Fibroblast of the aortic adventitia (primary cell): ENCODE measurements around the gene POLD2. TPM values are rescaled to one million over a fixed set of nuclear protein-coding genes. Genes with fewer than 3 reads are reported as not detected.
A peak's percentile ranks its signal among the peaks of the same experiment; 100 is the strongest.

Experiments used
- DNase-seq: peaks from one replicate; pipeline ENCODE4 v3.0.0-alpha.2; 2010; ENCODE audit warnings: low read depth
- H3K4me3 ChIP-seq: 2 replicates; pipeline ENCODE4 v1.5.1; 2011; ENCODE audit warnings: low read depth, mild to moderate bottlenecking, control low read depth, low read length, moderate library complexity
- total RNA-seq: library from RNA; depleted of rRNA; stranded (reverse); fragments of >200 nt; gene quantifications from 2 replicates; pipeline ENCODE4 v1.2.3, GENCODE V29; 2012; ENCODE audit warnings: low replicate concordance
- TF ChIP-seq, protein P1 (sequence below): IDR thresholded peaks from 2 replicates; pipeline ENCODE4 v1.5.1; 2011; ENCODE audit warnings: mild to moderate bottlenecking, low read length, control low read depth, inconsistent platforms; ENCODE audit not compliant: insufficient read depth

POLD2 gene
- total RNA-seq, 1 donor = 87.9 TPM

DNA sequence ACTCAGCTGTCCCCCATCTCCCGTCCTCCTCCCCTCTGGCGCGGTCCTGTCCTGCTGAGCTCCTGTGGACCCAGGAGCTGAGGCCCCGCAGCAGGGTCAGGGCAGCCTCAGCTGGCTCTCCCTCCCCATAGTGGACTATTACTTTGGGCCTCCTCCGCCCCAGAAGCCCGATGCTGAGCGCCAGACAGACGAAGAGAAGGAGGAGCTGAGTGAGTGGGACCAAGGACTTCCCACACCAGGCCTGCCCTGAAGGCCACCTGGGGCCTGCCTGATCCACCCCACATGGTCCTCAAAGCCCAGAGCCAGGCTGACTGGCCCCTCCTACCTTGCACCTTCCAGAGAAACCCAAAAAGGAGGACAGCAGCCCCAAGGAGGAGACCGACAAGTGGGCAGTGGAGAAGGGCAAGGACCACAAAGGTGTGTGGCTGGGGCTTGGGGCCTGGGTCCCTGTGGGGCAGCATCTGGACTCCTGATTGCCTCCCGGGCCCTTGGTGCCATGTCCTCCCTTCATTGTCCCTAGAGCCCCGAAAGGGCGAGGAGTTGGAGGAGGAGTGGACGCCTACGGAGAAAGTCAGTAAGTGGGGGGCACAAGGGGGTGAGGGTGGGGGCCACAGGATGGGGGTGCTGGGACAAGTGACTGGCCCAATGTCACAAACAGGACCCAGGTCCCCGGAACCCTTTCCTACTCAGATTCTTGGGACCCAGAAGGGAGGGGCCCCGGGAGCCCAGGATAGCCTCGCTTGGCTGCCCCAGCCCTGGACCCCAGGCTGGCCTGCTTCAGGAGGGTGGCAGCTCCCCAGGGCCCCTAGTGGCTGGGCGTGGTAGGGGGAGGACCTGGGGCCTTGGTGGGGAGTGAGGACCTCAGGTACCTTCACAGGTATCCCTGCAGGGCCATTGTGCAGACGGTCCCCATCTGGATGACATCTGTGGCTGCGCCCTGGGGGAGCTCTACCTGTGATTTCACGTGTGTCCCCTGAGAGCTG lies 14.3 kb downstream of the POLD2 start:
- no peak overlapping the region for H3K4me3 ChIP-seq
- no peak for DNase-seq
- TF ChIP-seq, protein P1, sequence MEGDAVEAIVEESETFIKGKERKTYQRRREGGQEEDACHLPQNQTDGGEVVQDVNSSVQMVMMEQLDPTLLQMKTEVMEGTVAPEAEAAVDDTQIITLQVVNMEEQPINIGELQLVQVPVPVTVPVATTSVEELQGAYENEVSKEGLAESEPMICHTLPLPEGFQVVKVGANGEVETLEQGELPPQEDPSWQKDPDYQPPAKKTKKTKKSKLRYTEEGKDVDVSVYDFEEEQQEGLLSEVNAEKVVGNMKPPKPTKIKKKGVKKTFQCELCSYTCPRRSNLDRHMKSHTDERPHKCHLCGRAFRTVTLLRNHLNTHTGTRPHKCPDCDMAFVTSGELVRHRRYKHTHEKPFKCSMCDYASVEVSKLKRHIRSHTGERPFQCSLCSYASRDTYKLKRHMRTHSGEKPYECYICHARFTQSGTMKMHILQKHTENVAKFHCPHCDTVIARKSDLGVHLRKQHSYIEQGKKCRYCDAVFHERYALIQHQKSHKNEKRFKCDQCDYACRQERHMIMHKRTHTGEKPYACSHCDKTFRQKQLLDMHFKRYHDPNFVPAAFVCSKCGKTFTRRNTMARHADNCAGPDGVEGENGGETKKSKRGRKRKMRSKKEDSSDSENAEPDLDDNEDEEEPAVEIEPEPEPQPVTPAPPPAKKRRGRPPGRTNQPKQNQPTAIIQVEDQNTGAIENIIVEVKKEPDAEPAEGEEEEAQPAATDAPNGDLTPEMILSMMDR = no peak

DNA sequence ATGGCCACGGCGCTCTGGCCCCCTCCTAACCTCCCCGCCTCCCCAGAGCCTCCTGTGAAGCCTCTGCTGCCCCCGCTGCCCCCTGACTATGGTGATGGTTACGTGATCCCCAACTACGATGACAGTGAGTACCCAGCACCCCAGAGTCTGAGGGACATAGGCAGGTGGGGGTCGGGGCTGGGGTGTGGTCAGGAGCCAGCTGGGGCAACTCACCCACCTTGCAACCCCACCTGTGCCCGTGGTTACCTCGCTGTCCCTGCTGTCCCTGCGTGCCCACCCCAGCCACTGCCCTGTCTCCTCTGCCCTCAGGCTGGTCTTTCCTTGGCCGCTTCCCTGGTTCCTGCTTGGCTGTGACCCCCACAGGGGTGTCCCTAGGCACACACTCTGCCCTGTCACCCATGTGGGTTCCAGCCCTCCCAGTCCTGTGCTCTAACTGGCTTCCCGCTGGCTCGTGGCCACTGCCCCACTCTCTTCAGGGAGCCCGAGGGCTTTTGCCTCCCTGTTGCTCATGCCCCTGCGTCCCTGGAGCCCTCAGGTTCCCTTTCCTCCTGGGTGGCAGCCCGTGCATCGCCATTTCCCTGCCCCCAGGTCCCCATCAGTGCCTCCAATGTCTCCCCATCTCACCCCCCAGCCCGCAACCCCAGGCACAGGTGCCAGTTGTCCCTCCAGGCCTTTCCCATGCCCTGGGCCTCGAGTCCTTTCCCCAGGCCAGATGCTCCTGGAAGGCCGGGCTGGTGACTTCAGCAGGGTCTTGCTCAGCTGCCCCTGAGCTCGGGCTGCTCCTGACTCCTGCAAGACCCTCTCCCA lies 15.2 kb downstream of the POLD2 start:
- H3K4me3 ChIP-seq = no peak overlapping the region
- TF ChIP-seq, protein P1 = no peak
- DNase-seq = no peak

DNA sequence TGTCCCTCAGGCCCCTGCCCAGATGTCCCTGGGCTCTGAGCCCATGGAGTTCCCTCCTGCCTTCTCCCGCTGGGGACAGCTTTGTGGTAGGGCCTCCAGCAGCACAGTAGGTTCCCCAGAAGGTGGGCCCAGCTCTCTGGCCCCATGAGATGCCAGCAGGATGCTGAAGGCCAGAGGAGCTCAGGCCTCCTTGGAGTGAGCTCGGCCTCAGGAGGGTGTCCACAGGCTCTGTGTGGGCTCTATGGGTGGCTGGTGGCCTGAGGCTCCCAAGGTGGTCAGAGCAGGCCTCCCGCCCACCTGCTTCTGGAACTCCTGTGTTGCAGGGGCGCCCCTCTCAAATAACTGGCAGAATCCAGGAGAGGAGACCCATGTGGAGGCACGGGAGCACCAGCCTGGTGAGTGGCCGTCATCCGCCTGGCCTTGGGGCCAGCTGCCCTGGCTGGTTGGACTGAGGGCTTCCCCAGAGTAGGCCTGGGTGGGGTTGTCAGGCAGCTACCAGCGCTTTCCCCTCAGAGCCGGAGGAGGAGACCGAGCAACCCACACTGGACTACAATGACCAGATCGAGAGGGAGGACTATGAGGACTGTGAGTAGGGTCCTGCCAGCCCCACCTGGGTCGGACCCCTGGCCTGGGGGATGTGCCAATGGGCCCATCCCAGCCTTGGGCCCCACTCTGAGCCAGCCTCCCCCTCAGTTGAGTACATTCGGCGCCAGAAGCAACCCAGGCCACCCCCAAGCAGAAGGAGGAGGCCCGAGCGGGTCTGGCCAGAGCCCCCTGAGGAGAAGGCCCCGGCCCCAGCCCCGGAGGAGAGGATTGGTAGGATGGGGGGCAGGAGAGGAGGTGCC lies 16.0 kb downstream of the POLD2 start:
- H3K4me3 ChIP-seq = peak overlapping the region; percentile 40

DNA sequence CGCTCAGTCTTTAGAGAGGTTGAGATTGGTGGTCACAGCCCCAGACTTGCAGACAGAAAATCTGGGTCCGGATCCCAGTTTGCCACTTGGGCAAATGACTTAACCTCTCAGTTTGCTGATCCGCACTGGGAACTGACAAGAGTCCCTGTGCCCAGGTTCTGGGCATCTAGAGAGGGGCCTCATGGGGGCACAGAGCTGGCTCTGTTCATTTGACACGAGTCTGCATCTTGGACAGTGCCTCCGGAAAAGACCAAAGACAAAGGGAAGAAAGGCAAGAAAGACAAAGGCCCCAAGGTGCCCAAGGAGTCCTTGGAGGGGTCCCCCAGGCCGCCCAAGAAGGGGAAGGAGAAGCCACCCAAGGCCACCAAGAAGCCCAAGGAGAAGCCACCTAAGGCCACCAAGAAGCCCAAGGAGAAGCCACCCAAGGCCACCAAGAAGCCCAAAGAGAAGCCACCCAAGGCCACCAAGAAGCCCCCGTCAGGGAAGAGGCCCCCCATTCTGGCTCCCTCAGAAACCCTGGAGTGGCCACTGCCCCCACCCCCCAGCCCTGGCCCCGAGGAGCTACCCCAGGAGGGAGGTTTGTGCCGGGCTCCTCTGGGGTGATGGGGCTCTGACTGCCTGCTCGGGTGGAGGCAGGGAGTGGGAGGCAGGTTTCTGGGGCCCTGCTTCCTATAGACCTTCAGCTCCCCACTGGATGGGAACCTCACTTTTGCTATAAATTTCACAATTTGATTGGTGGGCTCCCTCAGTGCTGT lies 16.9 kb downstream of the POLD2 start:
- peak overlapping the region; percentile 95 for H3K4me3 ChIP-seq
- TF ChIP-seq, protein P1 = no peak
- DNase-seq = no peak

More for the DNA sequence above, 16.0 kb downstream of the POLD2 start:
- DNase-seq = no peak
- TF ChIP-seq, protein P1 = no peak

DNA sequence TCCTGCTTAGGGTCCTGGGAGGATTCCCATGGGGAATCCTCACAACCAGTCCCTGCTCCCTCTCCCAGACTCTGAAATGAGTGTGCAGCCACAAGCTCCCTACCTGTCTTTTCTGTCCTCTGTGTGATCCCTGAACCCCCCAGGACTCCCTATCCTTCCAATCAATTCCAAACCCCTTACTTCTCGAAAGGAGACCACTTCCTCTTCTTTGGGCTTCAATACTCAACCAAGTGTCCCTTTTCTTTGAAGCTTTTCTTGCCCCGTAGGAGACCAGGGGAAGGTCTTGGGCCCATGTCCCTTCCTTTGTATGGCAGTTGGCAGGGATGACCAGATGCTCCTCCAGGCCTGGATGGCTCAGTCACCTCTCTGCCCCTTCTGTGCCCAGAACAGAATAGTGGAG lies 17.5 kb downstream of the POLD2 start:
- H3K4me3 ChIP-seq = peak overlapping the region; percentile 95
- TF ChIP-seq, protein P1 = no peak
- DNase-seq = no peak
